HepG2 (cell line): Measurements from ENCODE around the gene ERF. TPM values are rescaled to one million over a fixed set of nuclear protein-coding genes. Genes with fewer than 3 reads are reported as not detected.
"Not testable (repeated sequence)": the region's sequence is repeated elsewhere in the genome, so short reads cannot be mapped to it uniquely, and the experiment has no call there.

Experiments used
- ATAC-seq: fragments of 200-7000 bp; cut with Tn5 transposase; 3 replicates; pipeline ENCODE4 v1.9.1; 2020; ENCODE audit warnings: mild to moderate bottlenecking, moderate library complexity
- BruUV-seq: library from RNA; stranded (reverse); fragments of 400-500 nt; replicated peaks from 2 replicates; lab custom pipeline; 2021; lab: Mats Ljungman, UMichigan
- CTCF ChIA-PET: fragments of 300-600 bp; formaldehyde crosslinking; extraction: SDS; loops from one replicate; lab custom pipeline; 2021; ENCODE audit warnings: low total read pairs, inconsistent platforms, low intra/inter-chr PET ratio; lab: Yijun Ruan, JAX
- POLR2A ChIA-PET: fragments of 350-600 bp; sonication (Branson Sonifier 250); formaldehyde crosslinking; loops from one replicate; lab custom pipeline; 2020; ENCODE audit warnings: antibody characterized with exemption, inconsistent platforms; lab: Yijun Ruan, JAX
- DNase-seq: peaks from one replicate; pipeline ENCODE4 v3.0.0-alpha.2; 2015; ENCODE audit warnings: low spot score
- FAIRE-seq: peaks from 3 replicates; lab custom pipeline; 2011; peaks lifted over from hg19 to GRCh38; lab: Jason Lieb, UNC
- H2AFZ ChIP-seq: one replicate; pipeline ENCODE4 v1.6.1; 2011; ENCODE audit warnings: low read length, inconsistent platforms
- H3K27ac ChIP-seq: fragments of 300-600 bp; 3 replicates; pipeline ENCODE4 v1.8.0; 2011; ENCODE audit warnings: mixed run types, mild to moderate bottlenecking, mixed read lengths, low read length, inconsistent platforms; ENCODE audit not compliant: insufficient read depth; ENCODE audit errors: extremely low read length
- H3K27me3 ChIP-seq, 2 experiments: fragments of 200-600 bp in 1 of 2; 2 replicates in 1 of 2; 3 replicates in 1 of 2; pipeline versions ENCODE4 v1.6.0 to v1.8.0; 2011; ENCODE audit warnings: low read length in 2 of 2, mild to moderate bottlenecking in 2 of 2, moderate library complexity in 2 of 2, inconsistent platforms in 1 of 2; ENCODE audit not compliant: insufficient read depth in 2 of 2, control insufficient read depth in 1 of 2
- H3K36me3 ChIP-seq, 2 experiments: fragments of 200-600 bp in 1 of 2; replicated peaks in 1 of 2; 2 replicates in 1 of 2; 3 replicates in 1 of 2; pipeline versions ENCODE4 v1.5.1 to v1.8.0; 2011; ENCODE audit warnings: low read length in 2 of 2, inconsistent platforms in 1 of 2; ENCODE audit not compliant: insufficient read depth in 2 of 2, control insufficient read depth in 1 of 2
- H3K4me1 ChIP-seq: 2 replicates; pipeline ENCODE4 v1.5.1; 2012; ENCODE audit warnings: low read length, inconsistent platforms; ENCODE audit not compliant: insufficient read depth
- H3K4me2 ChIP-seq: 2 replicates; pipeline ENCODE4 v1.6.0; 2011; ENCODE audit warnings: low read depth, low read length, inconsistent platforms
- H3K4me3 ChIP-seq, 3 experiments: fragments of 200-600 bp in 1 of 3; sonication (generic), shearing (Covaris generic) in 1 of 3; replicated peaks in 1 of 3; 2 replicates each; pipeline ENCODE4 v1.5.1; 2011 to 2016; ENCODE audit warnings: low read length in 3 of 3, inconsistent platforms in 2 of 3, low read depth in 2 of 3, mild to moderate bottlenecking in 2 of 3, control low read depth in 1 of 3, mixed read lengths in 1 of 3; ENCODE audit not compliant: insufficient read depth in 1 of 3
- H3K79me2 ChIP-seq: one replicate; pipeline ENCODE4 v1.6.1; 2011; ENCODE audit warnings: low read length, inconsistent platforms; ENCODE audit not compliant: insufficient read depth
- H3K9ac ChIP-seq: 2 replicates; pipeline ENCODE4 v1.6.0; 2011; ENCODE audit warnings: mild to moderate bottlenecking, low read depth, low read length, inconsistent platforms; ENCODE audit not compliant: insufficient read depth
- H3K9me3 ChIP-seq: 2 replicates; pipeline ENCODE4 v1.5.1; 2012; ENCODE audit warnings: mild to moderate bottlenecking, low read length
- H4K20me1 ChIP-seq: 2 replicates; pipeline ENCODE4 v1.6.0; 2011; ENCODE audit warnings: inconsistent platforms, mild to moderate bottlenecking, low read length, moderate library complexity; ENCODE audit not compliant: insufficient read depth
- FOXM1 ChIP-seq: sonication (generic); formaldehyde crosslinking; IDR thresholded peaks from 2 replicates; pipeline ENCODE4 v1.5.0; 2020; ENCODE audit warnings: missing genetic modification reagents
- GATA4 ChIP-seq: sonication (generic); IDR thresholded peaks from 2 replicates; pipeline ENCODE4 v1.6.1; 2016; ENCODE audit warnings: antibody characterized with exemption, low read depth, borderline replicate concordance
- RBM22 ChIP-seq: fragments of 200-400 bp; formaldehyde crosslinking; optimal IDR thresholded peaks from 2 replicates; pipeline ENCODE3; 2017; ENCODE audit warnings: mild to moderate bottlenecking, low read length, moderate library complexity
- ZNF121 ChIP-seq: sonication (generic); formaldehyde crosslinking; IDR thresholded peaks from 2 replicates; pipeline ENCODE4 v1.5.0; 2020; ENCODE audit warnings: mild to moderate bottlenecking, missing genetic modification reagents
- ZNF460 ChIP-seq: sonication (generic); formaldehyde crosslinking; IDR thresholded peaks from 2 replicates; pipeline ENCODE4 v1.5.1; 2020; ENCODE audit warnings: missing genetic modification reagents, mild to moderate bottlenecking, borderline replicate concordance
- ZNF724P ChIP-seq: sonication (generic); formaldehyde crosslinking; IDR thresholded peaks from 2 replicates; pipeline ENCODE4 v1.8.0; 2022; ENCODE audit warnings: missing genetic modification reagents, borderline replicate concordance
- WGBS: methylation state at CpG from one replicate; pipeline ENCODE4 v1.1.6; 2017; ENCODE audit warnings: low lambda C conversion rate; 5-methylcytosine and 5-hydroxymethylcytosine counted together
- in situ Hi-C: cut with HindIII; loops from 2 replicates; pipeline ENCODE4 v1.10.0; 2017; ENCODE audit warnings: low pct_unique_long_range_greater_than_20kb; ENCODE audit not compliant: extremely low pct_ligation_motif_present
- intact Hi-C: fragments of 100-400 bp; cut with micrococcal nuclease; formaldehyde crosslinking; loops from one replicate; pipeline ENCODE4 v1.10.0; 2022; ENCODE audit not compliant: unreplicated experiment
- polyA plus RNA-seq, 8 experiments: library from polyadenylated mRNA; depleted of rRNA in 3 of 8; stranded (reverse) in 7 of 8; unstranded in 1 of 8; fragments of >200 nt; fragmentation: Illumina TruSeq in 4 of 8; extraction: Trizol in 4 of 8; gene quantifications; 2 replicates each; pipeline versions ENCODE4 v1.2.1 to v1.2.3, GENCODE V29; 2011 to 2016; ENCODE audit warnings: low read depth in 4 of 8, missing spikeins in 1 of 8, mixed read lengths in 1 of 8; ENCODE audit not compliant: insufficient read depth in 1 of 8
- total RNA-seq, 5 experiments: library from RNA; depleted of rRNA; stranded (reverse); fragments of >200 nt; fragmentation: Illumina TruSeq; extraction: Trizol; gene quantifications; 2 replicates each; pipeline ENCODE4 v1.2.3, GENCODE V29; 2016; ENCODE audit warnings: low read depth in 1 of 5

ERF gene
- total and polyA plus RNA-seq, 2 of the 13 experiments (the other 11 are each of a cell fraction or from before 2014, with no cell fraction given): 67.1 to 69.9 TPM

DNA sequence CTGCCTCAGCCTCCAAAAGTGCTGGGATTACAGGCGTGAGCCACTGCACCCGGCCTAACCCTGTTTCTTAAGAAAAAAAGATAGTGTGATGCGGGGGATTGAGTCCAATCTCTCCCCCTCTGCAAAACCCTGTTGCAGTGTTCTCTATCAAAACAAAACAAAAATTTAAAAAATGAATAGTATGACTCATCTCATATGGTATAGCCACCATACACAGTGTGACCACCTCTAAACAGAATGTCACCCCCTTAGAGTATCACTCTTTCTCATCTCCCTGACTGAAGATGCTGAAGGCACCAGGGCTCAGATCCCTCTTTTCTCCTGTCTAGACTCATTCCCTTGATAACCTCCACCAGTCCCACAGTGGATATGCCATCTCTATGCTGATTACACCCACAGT, 6.8 kb upstream of the ERF start:
- no peak for ATAC-seq
- no peak overlapping the region for H3K4me2 ChIP-seq
- intact Hi-C loops (no loop called here), in situ Hi-C loops (no loop called here)
- no peaks in the 10 kb centered on the region for H4K20me1 ChIP-seq
- H2AFZ ChIP-seq: no peak overlapping the region
- CTCF ChIA-PET: no interaction called here
- no peak overlapping the region for H3K27ac ChIP-seq
- WGBS: 71% methylated on average over 3 of the region's 3 CpGs
- no TSS peak for BruUV-seq
- DNase-seq: no peak
- no peak overlapping the region for H3K4me3 ChIP-seq
- no peak for TF ChIP-seq GATA4
- no peak for TF ChIP-seq RBM22
- no peak for TF ChIP-seq ZNF724P
- TF ChIP-seq FOXM1 (CRISPR knock-in tag): no peak
- TF ChIP-seq, all 625 proteins: peak for 0
- H3K9ac ChIP-seq: no peak overlapping the region
- no peaks in the 10 kb centered on the region for H3K27me3 ChIP-seq
- H3K79me2 ChIP-seq: no peaks in the 10 kb centered on the region
- no peaks in the 10 kb centered on the region for H3K36me3 ChIP-seq
- H3K9me3 ChIP-seq: no peaks in the 10 kb centered on the region
- POLR2A ChIA-PET: no interaction called here
- no peak for FAIRE-seq
- H3K4me1 ChIP-seq: peaks cover 31% of the 10 kb centered on the region

DNA sequence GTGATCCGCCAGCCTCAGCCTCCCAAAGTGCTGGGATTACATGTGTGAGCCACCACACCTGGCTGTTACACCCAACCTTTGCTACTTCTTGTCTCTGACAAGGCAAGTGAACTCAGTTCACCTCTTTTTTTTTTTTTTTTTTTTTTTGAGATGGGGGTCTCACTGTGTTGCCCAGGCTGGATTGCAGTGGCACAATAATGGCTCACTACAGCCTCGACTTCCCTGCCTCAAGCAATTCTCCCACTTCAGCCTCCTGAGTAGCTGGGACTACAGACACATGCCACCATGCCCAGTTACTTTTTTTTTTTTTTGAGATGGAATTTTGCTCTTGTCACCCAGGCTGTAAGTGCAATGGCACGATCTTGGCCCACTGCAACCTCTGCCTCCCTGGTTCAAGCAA, 2.9 kb upstream of the ERF start:
- H3K27ac ChIP-seq, FAIRE-seq, H3K4me3 ChIP-seq, intact Hi-C loops, H3K9me3 ChIP-seq, DNase-seq, H2AFZ ChIP-seq, BruUV-seq, in situ Hi-C loops, H3K27me3 ChIP-seq, H3K4me2 ChIP-seq, H3K9ac ChIP-seq, H3K36me3 ChIP-seq, CTCF ChIA-PET, H4K20me1 ChIP-seq, ATAC-seq: not testable (repeated sequence)
- POLR2A ChIA-PET: interaction anchor here (1.3 kb wide), 1 partner anchor 22 kb away, joined by 3 read pairs; no protein-coding TSS in a partner anchor
- 0 out of 2 replicates have a peak, but pooled peaks have one; percentile 29 for TF ChIP-seq ZNF121 (CRISPR knock-in tag)
- TF ChIP-seq ZNF460 (CRISPR knock-in tag): peak; percentile 56
- H3K79me2 ChIP-seq: peaks cover 14% of the 10 kb centered on the region
- WGBS: 70% methylated on average over 3 of the region's 3 CpGs
- H3K4me1 ChIP-seq: peaks cover 40% of the 10 kb centered on the region
